NCI-H1105 (cell line): ENCODE results near the gene GOLGA7B.
A peak's percentile ranks its signal among the peaks of the same experiment; 100 is the strongest.

Experiments
- DNase-seq: peaks from one replicate; lab custom pipeline; 2025; lab: John Stamatoyannopoulos, UW

The GOLGA7B gene

DNA sequence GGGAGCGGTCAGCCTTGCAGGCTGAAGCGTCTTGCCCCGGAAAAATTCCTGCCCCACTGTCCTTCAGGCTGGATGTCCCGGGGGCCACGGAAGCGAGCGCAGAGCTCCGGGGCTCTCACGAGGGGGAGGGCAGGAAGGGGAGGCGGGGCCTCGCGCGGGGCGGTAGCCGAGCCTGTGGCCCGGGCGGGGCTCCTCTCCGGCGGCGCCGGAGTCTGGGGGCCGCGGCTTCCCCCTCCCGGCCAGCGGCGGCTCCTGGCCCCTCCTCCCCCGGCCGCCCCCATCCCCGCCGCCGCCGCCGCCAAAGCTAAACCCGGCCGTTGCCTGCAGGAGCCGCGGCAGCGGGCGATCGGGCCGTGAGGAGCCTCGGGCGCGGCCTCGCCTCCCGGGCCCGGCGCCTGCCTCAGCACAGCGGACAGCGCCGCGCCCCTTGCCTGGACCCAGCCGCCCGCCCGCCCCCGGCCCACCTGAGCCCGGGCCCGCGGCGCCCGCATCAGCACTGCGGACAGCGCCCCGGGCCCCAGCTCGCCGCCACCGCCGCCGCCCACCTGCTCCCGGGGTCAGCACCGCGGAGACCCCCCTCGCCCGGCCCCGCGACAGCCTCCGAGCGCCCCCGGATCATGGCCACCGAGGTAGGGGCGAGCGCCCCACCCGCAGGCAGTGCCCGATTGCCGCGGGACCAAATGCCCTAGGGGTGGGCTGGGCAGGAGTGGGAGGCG lies at the start of gene GOLGA7B:
TSS of gene GOLGA7B (plus strand) at position 157 of the 716 bp plus-strand sequence. CDS start at position 618, 461 bp downstream.
- peak; percentile 33 for DNase-seq

DNA sequence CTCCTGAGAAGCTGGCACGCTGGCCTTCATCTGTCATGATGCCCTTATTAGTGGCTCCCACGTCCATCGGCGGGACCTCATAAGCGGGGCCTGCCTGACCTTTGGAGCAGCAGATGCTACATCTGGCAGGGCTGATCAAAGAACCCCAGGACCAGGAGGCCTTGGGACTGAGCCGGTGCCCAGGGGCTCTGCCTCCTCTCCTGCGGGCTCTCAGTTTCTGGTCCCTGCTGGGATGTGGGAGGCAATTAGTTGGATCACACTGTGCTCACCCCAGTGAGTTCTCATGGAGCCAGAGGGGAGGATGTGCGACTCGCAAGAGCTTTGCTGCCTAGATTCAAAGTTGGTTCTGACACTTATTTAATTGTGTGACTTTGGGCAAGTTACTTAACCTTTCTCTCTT lies 49.2 kb upstream of the GOLGA7B start:
- DNase-seq = no peak

DNA sequence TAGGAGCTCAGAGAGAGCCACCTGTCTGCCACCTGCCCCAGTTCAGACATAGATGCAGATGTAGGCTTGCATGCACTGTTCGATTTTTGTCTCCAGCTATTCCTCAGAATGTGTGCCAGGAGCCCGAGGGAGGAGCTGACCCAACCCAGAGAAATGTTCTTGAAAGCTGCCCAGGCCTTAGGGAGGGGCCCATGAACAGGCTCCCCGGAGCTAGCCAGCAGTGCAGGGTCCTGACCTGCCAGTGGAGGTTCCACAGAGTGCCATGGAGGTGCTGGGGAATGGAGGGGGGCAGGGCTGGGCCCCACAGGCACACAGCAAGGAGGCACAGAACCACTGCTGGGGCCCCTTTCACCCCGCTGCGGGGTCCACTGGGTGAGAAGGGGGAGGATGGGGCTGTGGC lies 48.2 kb upstream of the GOLGA7B start:
- no peak for DNase-seq

DNA sequence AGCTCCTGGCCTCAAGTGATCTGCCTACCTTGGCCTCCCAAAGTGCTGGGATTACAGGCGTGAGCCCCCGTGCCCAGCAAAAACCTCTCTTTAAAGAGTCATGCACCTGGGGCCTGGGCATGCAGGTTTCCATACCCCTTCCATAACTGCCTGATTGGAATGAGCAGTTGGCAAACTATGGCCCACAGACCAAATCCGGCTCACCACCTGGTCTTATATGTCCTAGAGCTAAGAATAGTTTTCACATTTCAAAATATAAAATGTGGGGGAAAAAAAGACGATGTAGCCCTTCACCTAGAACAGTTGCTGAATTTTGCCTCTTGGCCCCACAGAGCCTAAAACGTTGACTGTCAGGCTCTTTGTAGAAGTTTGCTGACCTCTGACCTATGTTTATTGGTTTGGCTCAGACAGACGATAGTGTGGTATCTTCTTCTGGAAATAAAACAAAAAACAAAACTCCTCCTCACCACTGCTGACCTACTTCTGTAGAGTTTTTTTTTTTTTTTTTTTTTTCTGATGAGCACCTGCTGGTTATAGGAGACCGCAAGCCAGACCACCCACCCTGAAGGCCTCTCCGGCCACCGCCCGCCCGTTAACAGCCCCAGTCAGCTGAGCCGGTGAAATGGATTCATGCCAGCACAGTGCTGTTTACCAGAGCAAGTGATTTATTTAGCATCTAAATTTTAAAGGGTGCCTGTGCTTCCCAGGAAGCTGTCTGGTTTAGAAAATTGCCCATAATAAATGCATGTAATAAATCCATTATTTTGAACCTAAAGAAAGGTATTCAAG lies 44.4 kb upstream of the GOLGA7B start:
- DNase-seq = no peak

DNA sequence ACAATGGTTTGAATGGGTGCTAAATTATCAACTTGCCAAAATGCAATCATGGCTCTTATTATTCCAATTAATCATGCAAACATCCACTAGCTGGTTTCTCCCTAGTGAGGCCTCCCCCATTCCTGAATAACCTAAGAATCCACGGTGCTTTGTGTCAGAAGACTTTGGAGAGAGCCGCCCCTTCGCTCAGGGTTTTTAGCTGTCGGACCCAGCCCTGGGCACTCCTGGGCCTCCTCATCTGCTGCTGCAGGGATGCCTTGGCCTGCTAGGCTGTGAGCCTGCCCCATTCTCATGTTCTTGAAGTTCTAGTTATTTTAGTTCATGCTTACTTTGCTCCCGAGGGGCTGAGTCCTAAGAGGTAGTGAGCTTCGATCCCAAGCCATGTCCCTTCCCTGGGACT lies 43.7 kb upstream of the GOLGA7B start:
- no peak for DNase-seq

DNA sequence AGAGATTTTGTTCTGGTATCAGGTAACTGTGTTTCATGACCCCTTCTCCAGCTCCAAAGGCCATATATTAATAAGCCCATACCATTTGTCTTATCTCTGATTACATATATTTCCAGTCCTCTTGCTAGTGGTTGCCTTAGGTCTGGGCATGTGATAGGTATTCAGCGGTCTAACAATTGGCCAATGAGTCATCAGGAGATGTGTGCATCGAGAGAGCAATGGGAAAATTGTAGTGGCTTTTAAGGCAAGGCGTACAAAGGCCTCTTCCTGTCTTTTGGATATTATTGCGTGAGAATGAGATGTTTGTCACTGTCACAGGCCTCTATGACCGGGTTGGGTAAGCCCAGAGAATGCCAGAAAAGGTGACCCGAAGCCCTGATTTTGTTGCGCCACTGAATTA lies 39.2 kb upstream of the GOLGA7B start:
- DNase-seq = no peak

DNA sequence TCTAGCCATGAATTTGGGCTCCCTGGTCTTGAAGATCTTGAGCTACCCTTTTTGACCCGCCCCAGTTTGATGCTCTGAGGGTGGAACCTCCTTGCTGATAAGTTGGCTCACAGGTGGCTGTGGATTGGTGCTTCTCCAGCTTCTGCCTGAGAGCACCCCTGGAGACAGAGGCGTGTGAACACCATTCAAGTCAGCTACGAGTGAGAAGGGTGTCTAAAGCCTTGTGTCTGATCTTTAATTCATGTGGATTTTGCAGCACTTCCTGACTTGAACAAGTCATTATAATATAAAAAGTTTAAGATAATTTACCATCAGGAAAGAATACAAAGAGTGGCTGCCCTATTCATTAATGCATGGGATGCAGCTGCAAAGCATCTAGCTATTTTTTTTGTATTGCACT lies 37.7 kb upstream of the GOLGA7B start:
- DNase-seq = no peak

DNA sequence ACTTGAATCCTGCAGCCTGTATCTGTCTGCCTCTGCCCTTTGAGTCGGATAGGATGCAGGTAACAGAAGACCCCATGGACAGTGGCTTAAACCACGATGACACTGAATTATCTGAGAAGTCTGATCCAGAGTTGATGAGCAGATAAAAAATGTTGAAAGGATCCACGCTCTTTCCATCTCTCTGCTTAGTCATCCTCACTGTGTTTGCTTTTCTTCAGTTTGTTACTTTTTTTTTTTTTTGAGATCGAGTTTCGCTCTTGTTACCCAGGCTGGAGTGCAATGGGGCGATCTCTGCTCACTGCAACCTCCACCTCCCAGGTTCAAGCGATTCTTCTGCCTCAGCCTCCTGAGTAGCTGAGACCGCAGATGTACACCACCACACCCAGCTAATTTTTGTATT lies 36.9 kb upstream of the GOLGA7B start:
- no peak for DNase-seq

DNA sequence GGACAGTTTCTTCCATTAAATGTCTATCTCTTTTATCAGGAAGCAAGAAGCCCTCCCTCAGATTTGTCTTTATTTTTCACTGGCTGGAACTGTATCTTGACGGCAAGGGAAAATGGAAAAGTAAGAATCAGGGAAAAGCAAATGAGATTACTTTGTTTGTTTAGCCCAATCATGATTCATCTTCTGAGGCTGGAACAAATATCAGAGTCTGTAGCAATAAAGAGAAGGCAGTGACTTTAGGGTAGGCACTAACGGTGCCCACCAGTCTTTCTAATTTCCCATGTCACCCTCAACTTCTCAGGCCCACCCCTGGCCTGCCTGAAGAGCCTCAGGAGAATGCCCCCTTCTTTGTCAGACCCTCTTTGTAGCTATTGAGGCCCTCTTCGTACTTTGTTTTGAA lies 36.3 kb upstream of the GOLGA7B start:
- no peak for DNase-seq

DNA sequence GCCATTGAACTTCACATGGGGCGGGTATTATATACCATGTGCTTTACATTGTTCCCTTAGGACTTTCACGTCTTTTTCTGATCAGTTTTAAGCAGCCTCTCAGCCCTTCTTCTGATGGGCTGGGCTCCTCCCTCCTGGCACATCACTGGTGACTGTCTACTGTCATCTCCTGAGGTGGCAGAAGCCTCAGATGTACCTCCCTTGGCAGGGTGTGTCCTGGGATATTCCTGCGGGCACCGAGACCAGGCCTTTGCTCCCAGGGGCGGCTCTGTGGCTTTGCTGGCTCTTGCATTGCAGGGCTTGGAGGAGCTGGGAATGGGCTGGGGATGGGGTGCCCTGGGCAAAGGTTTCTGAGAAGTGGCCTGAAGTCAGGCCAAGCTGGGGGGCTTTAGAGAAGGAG lies 34.6 kb upstream of the GOLGA7B start:
- no peak for DNase-seq

DNA sequence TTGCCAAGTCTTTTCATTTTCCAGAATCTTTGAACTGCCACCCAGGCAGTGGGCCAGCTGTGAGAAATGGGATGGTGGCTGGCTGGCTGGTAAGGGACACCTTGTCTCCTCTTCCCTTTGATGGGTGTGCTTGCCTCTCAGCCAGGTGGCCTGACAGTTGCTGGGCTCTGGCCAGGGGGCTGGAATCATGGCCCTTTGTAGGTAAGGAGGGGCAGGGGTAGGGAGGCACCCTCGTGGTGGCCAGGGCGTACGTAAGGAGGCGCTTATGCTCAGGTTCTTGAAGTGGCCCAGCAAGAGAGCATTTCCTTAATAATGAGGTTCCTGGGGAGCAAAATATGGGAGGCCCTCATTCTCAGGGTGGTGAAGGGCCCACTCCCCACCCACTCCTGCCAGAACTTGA lies 33.0 kb upstream of the GOLGA7B start:
- no peak for DNase-seq

DNA sequence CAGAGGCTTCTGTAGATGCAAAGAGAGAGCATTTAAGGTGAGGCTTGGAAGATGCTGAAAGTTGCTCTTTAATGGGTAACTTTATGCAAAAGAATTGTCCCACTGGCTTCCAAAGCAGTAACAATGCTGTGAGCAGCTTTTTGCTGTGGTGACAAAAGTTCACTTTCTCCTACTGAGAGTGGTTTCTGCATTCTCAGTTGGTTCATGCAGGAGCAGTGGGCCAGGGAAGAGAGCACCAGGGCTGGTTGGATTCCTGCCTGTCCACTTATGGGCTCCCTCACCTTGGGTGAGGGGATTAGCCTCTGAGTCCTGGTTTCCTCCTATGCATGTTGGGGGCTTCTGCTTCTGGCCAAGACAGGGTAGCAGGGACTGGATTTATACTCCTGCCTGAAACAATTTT lies 31.1 kb upstream of the GOLGA7B start:
- no peak for DNase-seq

DNA sequence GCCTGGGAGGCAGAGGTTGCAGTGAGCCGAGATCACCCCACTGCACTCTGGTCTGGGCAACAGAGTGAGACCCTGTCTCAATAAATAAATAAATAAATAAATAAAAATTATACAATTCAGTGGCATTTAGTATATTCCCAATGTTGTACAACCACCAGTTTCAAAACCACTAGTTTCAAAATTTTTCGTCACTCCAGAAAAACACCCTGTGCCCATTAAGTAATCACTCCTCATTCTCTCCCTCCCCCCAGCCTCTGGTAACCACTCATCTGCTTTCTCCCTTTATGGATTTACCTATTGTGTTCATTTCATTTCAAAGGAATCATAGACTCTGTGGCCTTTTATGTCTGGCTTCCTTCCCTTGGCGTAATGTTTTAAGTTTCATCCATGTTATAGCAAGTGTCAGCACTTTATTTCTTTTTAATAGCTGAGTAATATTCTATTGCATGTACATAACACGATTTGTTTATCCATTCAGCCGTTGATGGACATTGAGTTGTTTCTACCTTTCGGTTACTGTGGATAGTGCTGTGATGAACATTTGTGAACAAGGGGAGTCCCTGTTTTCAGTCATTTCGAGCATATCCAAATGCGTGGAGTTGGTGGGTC lies 29.4 kb upstream of the GOLGA7B start:
- no peak for DNase-seq

DNA sequence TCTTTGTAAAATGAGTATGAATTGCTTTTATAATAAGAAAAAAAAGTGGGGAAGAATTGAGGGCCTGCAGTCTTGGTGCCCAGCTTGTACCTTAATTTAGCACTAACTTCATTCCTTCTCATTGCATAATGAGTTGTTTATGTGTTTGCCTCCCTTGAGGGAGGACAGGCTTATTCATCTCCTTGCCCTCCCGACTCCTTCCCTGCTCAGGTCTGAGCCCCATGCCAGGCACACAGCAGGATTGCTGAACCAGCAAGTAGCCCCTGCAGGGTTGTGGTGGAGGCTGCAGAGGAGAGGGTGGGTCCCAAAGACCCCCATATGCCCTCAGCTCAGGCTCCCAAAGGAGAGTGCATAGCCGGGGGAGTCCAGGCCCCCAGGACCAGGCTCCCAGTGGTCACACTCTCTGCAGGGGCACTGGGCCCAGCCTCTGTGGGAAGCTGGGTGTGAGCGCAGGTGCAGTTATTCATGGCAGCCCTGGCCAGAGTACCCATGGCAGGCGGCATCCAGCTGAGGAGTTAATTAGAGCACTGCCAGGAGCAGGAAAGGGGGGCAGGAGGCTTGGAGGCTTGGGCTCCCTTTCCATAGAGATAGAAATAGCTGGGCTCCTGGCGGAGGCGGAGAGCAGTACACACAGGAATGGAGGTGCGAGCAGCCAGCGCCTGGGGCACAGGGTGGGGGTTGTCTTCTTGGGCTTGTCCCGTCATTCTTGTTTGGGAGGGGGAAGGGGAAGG lies 28.2 kb upstream of the GOLGA7B start:
- DNase-seq = no peak

DNA sequence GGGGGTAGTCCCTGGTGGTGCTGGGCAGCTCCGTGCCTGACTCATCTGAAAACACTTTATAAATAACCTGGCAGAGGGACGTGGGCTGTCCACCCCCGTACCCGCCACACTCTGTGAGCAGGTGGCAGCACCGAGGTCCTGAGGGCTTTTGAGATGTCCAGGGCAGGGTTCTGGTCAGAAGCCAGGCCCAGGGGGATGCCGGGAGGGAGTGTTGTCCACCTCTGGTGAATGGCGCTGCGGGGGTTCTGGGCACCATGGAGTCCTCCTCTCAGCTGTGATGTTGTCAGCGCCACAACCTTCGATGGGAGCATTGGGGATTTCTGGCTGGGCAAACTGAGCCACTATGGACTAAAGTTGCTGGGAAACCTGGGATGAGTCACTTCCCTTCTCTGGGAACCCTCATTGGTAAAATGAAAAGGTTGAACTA lies 27.4 kb upstream of the GOLGA7B start:
- no peak for DNase-seq

DNA sequence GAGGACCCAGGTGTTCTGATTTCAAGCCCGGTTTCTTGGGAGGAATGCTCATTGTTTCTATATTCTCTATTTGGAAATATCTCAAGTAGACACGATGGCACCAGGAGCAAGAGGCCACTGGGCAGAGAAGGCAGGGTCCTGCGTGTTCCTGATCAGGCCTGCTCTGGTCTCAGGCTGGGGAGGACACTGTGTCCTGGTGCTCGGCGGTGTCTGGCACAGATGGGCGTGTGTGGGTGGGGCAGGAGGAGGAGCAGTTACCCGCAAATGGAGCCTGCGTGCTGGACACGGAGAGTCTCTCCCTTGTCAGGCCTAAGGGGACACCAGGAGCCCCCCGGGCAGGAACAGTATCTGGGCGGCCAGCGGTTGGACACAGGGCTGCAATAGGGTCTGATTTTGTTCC lies 25.9 kb upstream of the GOLGA7B start:
- no peak for DNase-seq

DNA sequence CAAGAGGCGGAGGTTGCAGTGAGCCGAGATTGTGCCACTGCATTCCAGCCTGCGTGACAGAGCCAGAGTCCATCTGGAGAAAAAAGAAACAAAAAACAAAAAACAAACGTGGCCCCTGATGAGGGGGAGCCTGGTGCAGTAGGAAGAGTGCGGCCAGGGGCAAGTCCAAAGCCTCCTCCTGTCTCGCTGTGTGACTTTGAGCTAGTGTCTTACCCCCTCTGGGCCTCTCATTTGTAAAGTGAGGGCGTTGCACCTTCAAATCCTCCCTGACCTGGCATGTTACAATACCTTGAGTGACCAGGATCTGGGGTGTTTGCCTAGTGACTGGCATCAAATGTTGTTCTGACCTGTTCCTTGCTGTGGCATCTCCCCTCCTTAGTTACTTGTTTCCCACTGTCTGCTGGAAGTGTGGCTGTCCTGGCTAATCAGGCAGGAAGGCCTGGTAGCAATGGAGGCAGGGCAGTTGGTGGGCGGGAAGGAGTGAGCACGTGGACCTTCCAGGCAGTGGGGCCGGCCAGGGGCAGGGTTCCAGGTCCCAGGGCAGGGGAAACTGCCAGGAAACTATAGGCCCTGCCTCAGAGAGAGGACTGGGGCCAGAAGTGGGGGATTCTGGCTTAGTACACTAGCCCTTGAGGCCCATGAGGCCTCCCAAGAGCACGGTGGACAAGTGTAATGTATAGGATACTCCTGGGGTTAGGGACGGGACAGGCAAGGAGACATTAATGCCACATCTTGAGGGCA lies 24.5 kb upstream of the GOLGA7B start:
- no peak for DNase-seq

DNA sequence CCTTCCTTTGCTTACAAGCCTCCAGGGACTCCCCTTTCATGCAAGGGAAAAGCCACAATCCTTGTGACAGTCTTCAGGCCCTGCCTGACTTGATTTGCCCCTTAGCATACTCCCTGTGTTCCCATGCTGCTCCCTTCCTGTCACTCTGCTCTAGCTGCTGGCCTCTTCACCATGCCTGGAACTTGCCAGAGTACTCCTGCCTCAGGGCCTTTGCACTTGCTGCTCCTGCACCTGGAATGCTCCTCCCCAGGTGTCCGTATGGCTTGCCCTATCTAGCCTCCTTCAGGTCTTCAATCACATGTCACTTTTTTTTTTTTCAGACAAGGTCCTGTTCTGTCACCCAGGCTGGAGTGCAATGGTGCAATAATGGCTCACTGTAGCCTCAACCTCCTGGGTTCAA lies 22.8 kb upstream of the GOLGA7B start:
- no peak for DNase-seq

DNA sequence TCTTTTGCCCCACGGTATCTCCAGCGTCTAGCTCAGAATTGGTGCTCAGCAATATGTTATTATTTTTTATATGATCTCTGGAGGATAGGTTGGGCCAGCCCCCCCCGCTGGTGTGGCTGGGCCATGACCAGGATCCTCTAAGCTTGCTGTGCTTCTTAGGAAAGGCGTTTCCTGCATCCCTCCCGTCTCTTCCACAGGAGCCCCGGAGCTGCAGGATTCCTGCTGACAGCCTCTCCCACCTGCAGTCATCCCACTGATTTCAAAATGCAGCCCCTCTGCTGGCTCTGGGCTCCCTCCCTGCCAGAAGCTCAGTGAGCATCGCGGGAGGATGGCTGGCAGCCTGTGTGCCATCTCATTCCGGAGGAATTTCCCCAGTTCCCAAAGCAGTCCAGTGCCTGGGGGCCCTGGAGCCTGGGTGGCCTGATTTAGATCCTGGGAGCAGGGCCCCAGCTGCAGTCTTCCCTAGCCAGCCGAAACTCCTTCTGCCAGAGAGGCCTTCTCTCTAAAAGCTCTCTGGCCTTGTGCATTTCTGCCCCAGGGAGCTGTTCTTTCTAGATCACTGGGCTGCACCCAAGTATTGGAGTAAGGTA lies 21.8 kb upstream of the GOLGA7B start:
- no peak for DNase-seq

DNA sequence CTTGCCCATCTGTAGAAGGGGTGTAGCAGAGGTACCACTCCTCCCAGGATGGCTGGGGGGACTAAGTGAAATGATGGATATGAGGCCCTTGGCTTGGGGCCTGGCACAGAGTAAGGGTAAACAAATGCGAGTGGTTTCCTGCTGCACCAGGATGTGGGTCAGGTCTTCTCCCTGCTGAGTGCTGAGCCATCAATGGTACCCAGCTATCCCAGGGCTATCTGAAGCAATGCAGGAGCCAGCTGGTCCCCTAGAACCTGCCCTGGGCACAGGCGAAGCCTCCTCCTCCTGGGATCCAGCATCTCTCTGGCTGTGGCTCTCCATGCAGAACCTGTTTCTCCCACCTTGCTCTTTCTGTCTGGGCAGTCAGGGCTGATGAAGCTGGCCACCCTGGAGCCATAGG lies 20.9 kb upstream of the GOLGA7B start:
- DNase-seq = no peak

DNA sequence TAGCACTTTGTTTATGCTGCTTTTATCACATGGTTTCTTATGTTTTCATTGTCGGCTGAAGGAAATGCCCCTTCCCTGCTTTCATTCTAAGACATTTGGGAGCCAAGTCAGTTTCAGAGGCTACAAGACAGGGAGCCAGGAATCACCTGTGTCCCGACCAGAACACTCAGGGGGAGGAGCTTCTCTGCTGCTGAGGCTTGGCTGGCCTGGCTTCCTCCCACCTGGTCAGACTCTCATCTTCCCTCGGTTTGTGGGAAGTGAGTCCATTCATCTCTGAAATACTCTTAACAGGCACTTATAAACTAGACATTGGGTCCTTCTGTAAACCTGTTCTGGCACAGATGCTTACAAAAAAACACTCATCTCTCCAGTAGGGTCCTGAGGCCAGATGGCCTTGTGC lies 19.6 kb upstream of the GOLGA7B start:
- DNase-seq = peak; percentile 54
